Stimulated activated CD8-positive, alpha-beta memory T cell treated with anti-CD3 and anti-CD28 coated beads, Interleukin-7, amount 100 ng/mL, for 1 hour (primary cell): ENCODE data around the gene DIAPH2.

Experiments used
- DNase-seq, 2 donors: peaks; one replicate each; pipeline ENCODE4 v3.0.0-alpha.2; 2020; ENCODE audit warnings: low read depth in 2 of 2

The DIAPH2 gene

GRCh38 chrX:96978906-96979305 lies 294.3 kb downstream of the DIAPH2 start:
- DNase-seq: no peak

DNA sequence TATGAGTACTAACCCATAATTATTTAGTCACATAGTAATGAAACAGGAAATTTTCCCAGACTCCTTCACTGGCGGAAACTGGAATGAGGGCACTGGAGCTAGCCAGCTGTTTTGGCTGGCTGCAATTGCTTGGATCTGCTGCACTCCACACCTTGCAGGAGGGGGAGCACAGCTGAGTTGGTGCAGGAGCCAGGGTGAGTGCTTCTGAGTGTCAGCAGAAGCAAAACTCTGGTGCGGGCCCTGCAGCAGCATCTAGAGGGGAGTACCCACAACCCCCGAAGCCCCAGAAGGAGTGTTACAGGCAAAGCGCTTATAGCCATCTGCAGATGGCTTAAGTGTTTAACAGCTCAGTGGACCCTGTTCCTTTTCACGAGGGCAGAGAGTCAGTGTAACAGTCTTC lies 295.1 kb downstream of the DIAPH2 start:
- DNase-seq: no peak

DNA sequence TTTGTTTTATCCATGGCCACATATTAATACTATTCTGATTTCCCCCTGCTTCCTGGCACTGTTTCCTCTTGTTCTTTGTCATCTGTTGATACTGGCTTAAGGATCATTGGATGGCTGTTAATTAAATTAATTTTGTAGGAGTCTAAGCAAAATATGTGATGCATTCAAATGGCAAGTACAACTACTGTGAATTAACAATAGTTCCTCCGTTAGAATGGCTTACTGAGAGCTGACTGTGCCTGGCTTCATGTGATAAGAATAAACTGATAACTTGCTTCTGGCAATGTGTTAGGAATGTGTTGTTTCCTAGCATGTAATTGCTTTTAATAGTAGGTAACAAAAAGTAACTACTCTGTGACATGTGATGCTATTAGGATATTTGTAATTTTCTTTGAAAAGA lies 297.5 kb downstream of the DIAPH2 start:
- no peak for DNase-seq

- DNase-seq: no peak
These were observed 299.9 kb downstream of the DIAPH2 start for GRCh38 chrX:96984538-96984937.

GRCh38 chrX:96985046-96985445 lies 300.4 kb downstream of the DIAPH2 start:
- no peak for DNase-seq

GRCh38 chrX:96987228-96987627 lies 302.6 kb downstream of the DIAPH2 start:
- no peak for DNase-seq

DNA sequence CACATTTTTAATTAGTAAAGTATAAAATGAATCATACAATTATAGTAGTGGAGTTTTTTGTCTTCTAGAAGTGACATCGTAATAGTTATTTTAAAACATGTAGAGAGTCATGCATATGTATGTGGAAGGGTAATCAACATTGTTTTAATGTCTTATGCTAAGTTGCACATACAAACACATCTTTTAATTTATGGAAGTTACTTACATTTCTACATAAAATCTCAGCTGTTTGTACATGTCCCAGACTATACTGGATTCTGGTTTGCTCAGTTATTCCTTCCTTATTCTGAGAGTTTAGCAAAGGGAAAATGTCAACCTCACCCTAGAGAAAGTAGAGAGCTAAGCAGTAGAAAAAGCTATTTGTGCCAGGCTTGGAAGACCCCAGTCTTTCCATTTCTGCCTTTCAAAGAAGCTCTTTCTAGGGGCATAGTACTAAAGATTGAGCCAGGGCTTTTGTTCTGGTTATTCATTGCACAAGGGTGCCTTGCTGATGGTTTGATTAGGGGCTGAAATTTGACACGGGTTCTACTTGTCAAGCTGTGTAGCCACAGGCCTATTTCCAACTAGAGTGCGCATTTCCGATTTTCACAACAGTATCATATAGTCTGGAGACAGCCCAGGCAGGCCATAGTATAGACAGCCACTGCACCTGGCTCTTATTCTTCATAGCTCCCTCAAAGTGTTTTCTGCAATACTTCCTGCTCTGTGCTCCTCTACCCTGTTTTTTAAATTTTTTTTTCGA lies 305.4 kb downstream of the DIAPH2 start:
- no peak for DNase-seq

GRCh38 chrX:96994093-96994492 lies 309.5 kb downstream of the DIAPH2 start:
- DNase-seq: no peak

GRCh38 chrX:96997196-96997595 lies 312.6 kb downstream of the DIAPH2 start:
- DNase-seq: no peak

DNA sequence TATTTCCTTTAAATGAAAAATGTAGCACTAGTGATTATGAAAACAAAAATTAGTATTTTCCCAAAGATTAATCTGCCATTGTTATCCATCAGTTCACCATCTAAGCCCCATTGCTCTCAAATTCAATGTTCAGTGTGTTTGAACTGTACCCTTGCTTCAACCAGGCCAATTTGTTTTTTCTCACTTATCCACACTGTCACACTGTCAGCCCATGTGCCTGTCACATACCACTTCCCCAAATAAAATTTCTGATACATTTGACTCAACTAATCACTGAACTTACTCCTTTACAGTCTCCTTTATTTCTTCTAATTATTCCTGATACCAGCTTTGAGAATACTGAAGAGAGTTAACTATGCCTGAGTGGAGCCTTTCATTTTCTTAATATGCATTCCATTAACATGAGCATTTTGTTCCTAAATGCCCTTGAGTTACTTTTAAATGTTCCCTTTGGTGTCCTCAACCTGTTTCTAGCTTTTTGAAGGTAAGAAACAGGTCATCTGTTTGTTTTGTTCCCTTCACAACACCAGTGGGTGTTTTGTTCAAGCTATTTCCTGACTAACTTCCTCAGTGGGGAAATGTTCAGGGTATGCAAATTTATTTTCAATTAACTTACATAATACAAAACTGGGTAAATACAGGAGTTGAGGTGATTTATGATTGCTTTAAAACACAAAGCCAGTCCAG lies 316.2 kb downstream of the DIAPH2 start:
- DNase-seq: no peak

DNA sequence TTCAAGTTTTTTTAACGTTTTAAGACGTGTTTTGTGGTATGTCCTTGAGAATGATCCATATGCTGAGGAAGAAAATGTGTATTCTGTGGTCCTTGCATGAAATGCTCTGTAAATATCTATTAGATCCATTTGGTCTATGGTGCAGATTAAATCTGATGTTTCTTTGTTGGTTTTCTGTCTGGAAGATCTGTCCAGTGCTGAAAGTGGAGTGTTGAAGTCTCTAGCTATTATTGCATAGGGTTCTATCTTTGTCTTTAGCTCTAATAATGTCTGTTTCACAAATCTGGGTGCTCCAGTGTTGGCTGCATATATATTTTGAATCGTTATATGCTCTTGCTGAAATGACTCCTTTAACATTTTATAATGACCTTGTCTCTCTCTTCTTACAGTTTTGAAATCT lies 321.5 kb downstream of the DIAPH2 start:
- no peak for DNase-seq

GRCh38 chrX:97009391-97009790 lies 324.7 kb downstream of the DIAPH2 start:
- no peak for DNase-seq

GRCh38 chrX:97011540-97011939 lies 326.9 kb downstream of the DIAPH2 start:
- DNase-seq: no peak

GRCh38 chrX:97016106-97016505 lies 331.5 kb downstream of the DIAPH2 start:
- DNase-seq: no peak

DNA sequence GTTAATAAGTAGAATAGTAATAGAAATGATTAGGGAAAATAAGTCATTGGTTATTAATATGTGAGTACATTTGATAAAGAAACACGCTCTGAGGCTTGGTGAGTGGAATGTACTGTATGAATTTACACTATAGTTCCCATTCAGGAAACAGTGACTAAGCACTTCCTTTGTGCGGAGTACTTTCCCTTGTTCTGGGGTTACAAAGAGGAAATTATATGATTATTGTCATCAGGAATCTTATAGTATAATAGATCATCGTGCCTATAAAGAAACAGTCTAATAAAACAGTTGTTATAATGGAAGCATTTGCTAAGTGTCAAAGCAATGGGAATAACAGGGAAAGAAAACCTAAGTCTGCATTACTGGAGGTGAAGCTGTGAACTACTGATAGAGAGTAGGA lies 337.0 kb downstream of the DIAPH2 start:
- DNase-seq: no peak

GRCh38 chrX:97026406-97026805 lies 341.8 kb downstream of the DIAPH2 start:
- DNase-seq: no peak

- DNase-seq: no peak
These were observed 342.8 kb downstream of the DIAPH2 start for GRCh38 chrX:97027384-97027922.

DNA sequence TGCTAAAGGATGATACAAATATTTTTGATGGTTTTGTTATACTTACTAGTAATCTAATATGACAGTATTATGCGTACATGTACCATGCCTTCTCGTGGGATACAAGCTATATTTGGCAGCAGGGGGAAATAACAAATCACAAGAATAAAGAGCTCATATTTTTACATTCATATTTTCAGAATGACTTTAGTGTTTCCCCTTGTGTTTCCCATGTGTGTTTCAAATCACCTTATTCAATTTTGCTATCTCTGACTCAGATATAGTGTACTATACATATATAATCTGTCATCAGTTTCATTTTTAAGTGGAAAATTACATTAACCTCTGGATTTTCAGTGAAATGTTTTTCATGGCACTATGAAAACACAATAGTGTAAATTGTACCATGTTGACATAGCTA lies 345.8 kb downstream of the DIAPH2 start:
- no peak for DNase-seq

- no peak for DNase-seq
These were observed 346.3 kb downstream of the DIAPH2 start for GRCh38 chrX:97030947-97031346.

GRCh38 chrX:97039363-97040029 lies 354.9 kb downstream of the DIAPH2 start:
- DNase-seq: no peak

DNA sequence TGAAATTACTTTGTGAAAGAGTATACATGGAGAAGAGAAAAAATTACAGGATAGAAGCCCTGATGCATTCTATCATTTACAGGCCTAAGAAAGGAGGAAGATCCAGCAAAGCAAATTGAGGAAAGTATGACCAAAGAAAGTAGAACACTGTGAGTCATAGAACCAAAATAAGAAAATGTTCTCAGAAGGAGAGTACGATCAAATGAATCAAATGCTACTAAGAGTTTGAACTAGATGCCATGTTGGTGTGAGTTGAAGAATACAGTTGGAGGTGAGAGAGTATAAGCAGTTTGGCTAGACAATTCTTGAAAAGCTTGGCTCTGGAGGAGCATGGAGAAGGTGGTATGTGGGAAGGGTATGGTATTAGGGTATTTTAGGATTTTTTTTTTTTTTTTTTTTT lies 360.8 kb downstream of the DIAPH2 start:
- DNase-seq: no peak

DNA sequence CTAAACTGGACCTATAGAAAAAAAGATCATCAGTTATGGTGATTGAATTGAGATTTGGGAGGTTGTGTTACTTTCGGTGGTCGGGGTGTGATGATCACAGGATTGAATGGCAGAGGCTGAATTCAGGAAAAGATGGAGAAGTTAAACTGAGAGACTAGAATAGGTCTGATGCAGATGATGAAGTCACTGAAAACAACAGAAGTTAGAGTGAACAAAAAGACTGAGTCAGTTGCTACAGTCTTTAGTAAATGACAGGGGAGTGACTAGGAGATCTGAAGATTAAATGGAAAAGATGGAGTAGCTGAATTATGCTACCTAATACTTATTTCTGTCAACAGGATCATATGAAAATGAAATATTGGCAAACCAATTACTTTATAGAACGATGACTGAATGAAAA lies 362.2 kb downstream of the DIAPH2 start:
- DNase-seq: no peak

DNA sequence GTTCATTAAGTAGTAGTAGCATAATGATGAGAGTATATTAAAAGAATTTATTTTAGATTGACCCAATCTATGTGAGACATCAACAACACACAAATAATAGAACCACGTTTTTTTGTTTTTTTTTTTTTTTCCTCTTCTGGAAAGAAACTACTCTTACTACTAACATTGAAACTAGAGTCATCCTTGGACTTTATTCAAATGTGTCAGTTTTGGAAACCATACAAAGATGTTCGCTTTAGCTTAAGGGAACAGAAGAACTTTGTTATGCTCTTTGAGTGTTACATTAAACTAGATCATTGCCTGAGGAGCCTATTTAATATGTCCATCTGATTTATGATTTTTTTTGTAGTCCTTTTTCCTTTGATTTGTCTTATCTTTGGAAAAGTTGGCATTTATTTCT lies 365.8 kb downstream of the DIAPH2 start:
- DNase-seq: no peak
